Neuron (in vitro differentiated cells): ENCODE data around the gene TAF11L11.
"Not testable (repeated sequence)": the region's sequence is repeated elsewhere in the genome, so short reads cannot be mapped to it uniquely, and the experiment has no call there.

Source experiments
- H2AFZ ChIP-seq: one replicate; pipeline ENCODE4 v1.6.1; 2013; ENCODE audit warnings: low read depth, mild to moderate bottlenecking, inconsistent platforms, low read length, moderate library complexity
- H3K27me3 ChIP-seq: one replicate; pipeline ENCODE4 v1.6.1; 2013; ENCODE audit warnings: low read length; ENCODE audit not compliant: insufficient read depth
- H3K36me3 ChIP-seq: one replicate; pipeline ENCODE4 v1.6.1; 2013; ENCODE audit warnings: low read length; ENCODE audit not compliant: insufficient read depth
- H3K4me1 ChIP-seq: one replicate; pipeline ENCODE4 v1.6.1; 2013; ENCODE audit warnings: low read length; ENCODE audit not compliant: insufficient read depth
- H3K4me3 ChIP-seq: 2 replicates; pipeline ENCODE4 v1.5.1; 2013; ENCODE audit warnings: mild to moderate bottlenecking, low read length, moderate library complexity
- H3K9me3 ChIP-seq: one replicate; pipeline ENCODE4 v1.6.1; 2013; ENCODE audit warnings: low read length

TAF11L11 gene

DNA sequence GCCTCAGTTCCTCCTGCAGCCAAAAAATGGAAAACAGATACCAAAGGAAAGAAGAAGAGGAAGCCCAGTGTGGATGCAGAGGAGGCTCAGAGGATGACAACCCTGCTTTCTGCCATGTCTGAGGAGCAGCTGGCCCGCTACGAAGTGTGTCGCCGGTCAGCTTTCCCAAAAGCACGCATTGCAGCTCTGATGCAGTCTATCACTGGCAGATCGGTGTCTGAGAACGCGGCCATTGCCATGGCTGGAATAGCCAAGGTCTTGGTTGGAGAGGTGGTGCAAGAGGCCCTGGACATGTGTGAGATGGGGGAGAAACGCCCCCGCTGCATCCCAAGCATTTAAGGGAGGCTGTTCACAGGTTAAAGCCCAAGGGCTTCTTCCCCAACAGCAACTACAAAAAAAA lies 45.2 kb downstream of the TAF11L11 start:
- H3K4me1 ChIP-seq, H3K4me3 ChIP-seq, H3K9me3 ChIP-seq, H2AFZ ChIP-seq, H3K36me3 ChIP-seq, H3K27me3 ChIP-seq: not testable (repeated sequence)

DNA sequence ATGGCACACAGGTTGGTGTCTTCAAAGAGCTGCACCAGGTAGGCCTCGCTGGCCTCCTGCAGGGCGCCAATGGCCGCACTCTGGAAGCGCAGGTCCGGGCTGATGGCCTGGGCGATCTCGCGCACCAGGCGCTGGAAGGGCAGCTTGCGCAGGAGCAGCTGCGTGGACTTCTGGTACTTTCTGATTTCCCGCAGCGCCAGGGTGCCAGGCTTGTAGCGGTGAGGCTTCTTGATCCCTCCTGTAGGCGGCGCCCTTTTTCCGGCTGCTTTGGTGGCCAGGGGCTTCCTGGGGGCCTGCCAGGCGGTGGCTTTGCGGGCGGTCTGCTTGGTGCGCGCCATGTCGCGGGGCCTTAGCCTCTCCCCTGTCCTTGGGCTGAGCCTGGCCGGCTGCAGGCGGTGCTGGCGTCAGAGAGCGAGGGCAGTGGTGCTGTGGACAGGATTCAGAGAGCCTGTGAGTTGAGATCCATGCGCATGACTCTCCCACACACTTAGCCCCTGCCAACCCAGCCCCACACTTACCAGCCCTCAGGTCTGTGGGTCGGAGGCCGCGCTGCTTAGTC lies 51.3 kb downstream of the TAF11L11 start:
- H3K4me1 ChIP-seq, H3K27me3 ChIP-seq, H3K36me3 ChIP-seq, H2AFZ ChIP-seq, H3K9me3 ChIP-seq, H3K4me3 ChIP-seq: not testable (repeated sequence)
